ENCODE measurements around the gene PPFIA4. TPM values are rescaled to one million over a fixed set of nuclear protein-coding genes. Genes with fewer than 3 reads are reported as not detected.

PPFIA4 gene
- total and polyA plus RNA-seq, 2 donors (not counting 3 experiments of a cell fraction or from before 2014, with no cell fraction given), result 0.17 to 0.22 TPM

DNA sequence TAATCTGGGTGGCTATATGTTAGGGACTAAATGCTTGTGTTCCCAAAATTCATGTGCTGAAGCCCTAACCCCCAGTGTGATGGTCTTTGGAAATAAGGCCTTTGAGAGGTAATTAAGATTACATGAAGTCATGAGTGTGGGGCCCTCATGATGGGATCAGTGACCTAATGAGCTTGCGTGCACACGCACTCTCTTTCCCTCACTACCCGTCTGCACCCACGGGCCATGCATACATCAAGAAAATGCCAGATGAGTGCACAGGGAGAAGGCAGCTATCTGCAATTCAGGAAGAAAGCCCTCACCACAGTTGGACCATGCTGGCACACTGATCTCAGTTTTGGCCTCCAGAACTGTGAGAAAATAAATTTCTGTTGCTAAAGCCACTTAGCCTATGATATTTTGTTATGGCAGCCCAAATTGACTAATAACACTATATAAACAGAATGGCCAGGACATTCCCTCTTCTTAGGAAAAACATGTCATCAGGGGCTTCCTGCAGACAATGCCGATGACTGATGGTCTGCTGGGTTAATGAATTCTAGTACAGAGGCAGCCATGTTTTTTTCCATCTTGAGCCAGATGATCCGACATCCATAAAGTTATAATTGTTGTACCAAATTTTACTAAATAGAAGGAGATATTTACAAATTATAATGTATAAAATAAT lies 77.7 kb downstream of the PPFIA4 start:
- FAIRE-seq, result no peak
- Histone ChIP-seq H3K4me1 (ENCODE audit: control insufficient read depth, extremely low read depth, insufficient read depth, low read length) (no peaks in the 10 kb centered on the region), H4K20me1 (replicated peaks; ENCODE audit: control insufficient read depth, extremely low read depth, insufficient read depth, low read length) (no peaks in the 10 kb centered on the region), H2AFZ (ENCODE audit: low read depth, low read length) (no peak overlapping the region), H3K4me2 (ENCODE audit: insufficient read depth, low read length) (no peak overlapping the region), H3K4me3 (replicated peaks in 1 of 3; ENCODE audit: insufficient read depth in 1 of 3, low read depth in 1 of 3, low read length in 3 of 3) (no peak overlapping the region), H3K36me3 (ENCODE audit: control insufficient read depth in 2 of 2, extremely low read depth in 1 of 2, insufficient read depth in 2 of 2, low read length in 2 of 2) (no peaks in the 10 kb centered on the region), H3K9ac (replicated peaks; ENCODE audit: extremely low read depth, insufficient read depth, low read length) (no peak overlapping the region), H3K27me3 (ENCODE audit: control insufficient read depth in 2 of 2, insufficient read depth in 2 of 2, low read length in 2 of 2) (peaks cover 3 to 40% of the 10 kb centered on the region in 2 experiments), H3K79me2 (ENCODE audit: control insufficient read depth, insufficient read depth, low read length) (no peaks in the 10 kb centered on the region), H3K9me3 (replicated peaks; ENCODE audit: control insufficient read depth, insufficient read depth, low read length) (no peaks in the 10 kb centered on the region), H3K27ac (ENCODE audit: insufficient read depth, low read depth, low read length) (no peak overlapping the region), H3K9me1 (replicated peaks; ENCODE audit: control insufficient read depth, extremely low read depth, insufficient read depth, low read length) (no peaks in the 10 kb centered on the region)
- ChIA-PET CTCF (interaction anchor here (1.8 kb wide), 1 partner anchor 112 kb away, joined by 11 read pairs; no protein-coding TSS in a partner anchor), POLR2A (no interaction called here)
- BruUV-seq (replicated peaks), result no TSS peak
- dilution Hi-C loops (cut with MboI; ENCODE audit: extremely low pct_ligation_motif_present, low sequenced_read_pairs) (no loop called here), intact Hi-C loops (cut with micrococcal nuclease) (no loop called here)
- DNase-seq (ENCODE audit: low read depth, low spot score), result no peak
- TF ChIP-seq POLR2A (IDR thresholded peaks at IDR 0.05; ENCODE audit: low read depth, low read length) (no peak), JUN (IDR thresholded peaks at IDR 0.05; ENCODE audit: borderline replicate concordance, insufficient read depth, insufficient read length, low read depth) (no peak), EZH2 (IDR thresholded peaks at IDR 0.05; ENCODE audit: borderline replicate concordance, low read depth, low read length, severe bottlenecking) (no peak), MYC (IDR thresholded peaks at IDR 0.05; ENCODE audit: low read depth, low read length) (no peak), FOS (IDR thresholded peaks at IDR 0.05; ENCODE audit: borderline replicate concordance, insufficient read depth, low read length) (no peak), GATA2 (IDR thresholded peaks at IDR 0.05; ENCODE audit: insufficient read depth, insufficient read length, low read depth, low read length) (no peak), POLR2AphosphoS5 (IDR thresholded peaks at IDR 0.05; ENCODE audit: insufficient read depth, low read depth, low read length) (no peak)
- TF ChIP-seq, protein P1, sequence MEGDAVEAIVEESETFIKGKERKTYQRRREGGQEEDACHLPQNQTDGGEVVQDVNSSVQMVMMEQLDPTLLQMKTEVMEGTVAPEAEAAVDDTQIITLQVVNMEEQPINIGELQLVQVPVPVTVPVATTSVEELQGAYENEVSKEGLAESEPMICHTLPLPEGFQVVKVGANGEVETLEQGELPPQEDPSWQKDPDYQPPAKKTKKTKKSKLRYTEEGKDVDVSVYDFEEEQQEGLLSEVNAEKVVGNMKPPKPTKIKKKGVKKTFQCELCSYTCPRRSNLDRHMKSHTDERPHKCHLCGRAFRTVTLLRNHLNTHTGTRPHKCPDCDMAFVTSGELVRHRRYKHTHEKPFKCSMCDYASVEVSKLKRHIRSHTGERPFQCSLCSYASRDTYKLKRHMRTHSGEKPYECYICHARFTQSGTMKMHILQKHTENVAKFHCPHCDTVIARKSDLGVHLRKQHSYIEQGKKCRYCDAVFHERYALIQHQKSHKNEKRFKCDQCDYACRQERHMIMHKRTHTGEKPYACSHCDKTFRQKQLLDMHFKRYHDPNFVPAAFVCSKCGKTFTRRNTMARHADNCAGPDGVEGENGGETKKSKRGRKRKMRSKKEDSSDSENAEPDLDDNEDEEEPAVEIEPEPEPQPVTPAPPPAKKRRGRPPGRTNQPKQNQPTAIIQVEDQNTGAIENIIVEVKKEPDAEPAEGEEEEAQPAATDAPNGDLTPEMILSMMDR (IDR thresholded peaks at IDR 0.05; ENCODE audit: extremely low read depth in 1 of 2, insufficient read depth in 1 of 2, low read depth in 1 of 2, low read length in 2 of 2), result no peak
- TF ChIP-seq, protein P2, sequence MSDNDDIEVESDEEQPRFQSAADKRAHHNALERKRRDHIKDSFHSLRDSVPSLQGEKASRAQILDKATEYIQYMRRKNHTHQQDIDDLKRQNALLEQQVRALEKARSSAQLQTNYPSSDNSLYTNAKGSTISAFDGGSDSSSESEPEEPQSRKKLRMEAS (IDR thresholded peaks at IDR 0.05; ENCODE audit: insufficient read depth, insufficient read length), result no peak

Data from endothelial cell of umbilical vein (primary cell).